LNCAP (cell line): ENCODE measurements around the gene SMOC2.

Experiments
- CTCF ChIP-seq: fragments of 450-650 bp; IDR thresholded peaks from 2 replicates; pipeline ENCODE4 v1.5.1; 2017; ENCODE audit warnings: mild to moderate bottlenecking

The SMOC2 gene

GRCh38 chr6:168623736-168624135 is 182.8 kb downstream of the SMOC2 start:
- TF ChIP-seq CTCF: no peak

GRCh38 chr6:168624540-168624939 is 183.6 kb downstream of the SMOC2 start:
- no peak for TF ChIP-seq CTCF

GRCh38 chr6:168624948-168625347 is 184.0 kb downstream of the SMOC2 start:
- no peak for TF ChIP-seq CTCF

- TF ChIP-seq CTCF: no peak
These were observed 184.6 kb downstream of the SMOC2 start for GRCh38 chr6:168625602-168626001.

- TF ChIP-seq CTCF: no peak
These were observed 185.1 kb downstream of the SMOC2 start for GRCh38 chr6:168626046-168626602.

GRCh38 chr6:168627506-168628175 is 186.7 kb downstream of the SMOC2 start:
- TF ChIP-seq CTCF: no peak

GRCh38 chr6:168628176-168628553 is 187.2 kb downstream of the SMOC2 start:
- TF ChIP-seq CTCF: no peak
